22Rv1 (cell line): Measurements from ENCODE around the gene H1-8.

Experiments
- CTCF ChIP-seq: fragments of 450-650 bp; IDR thresholded peaks from 2 replicates; pipeline ENCODE4 v1.5.1; 2017; ENCODE audit warnings: mild to moderate bottlenecking
- ZFX ChIP-seq: fragments of 450-650 bp; IDR thresholded peaks from 2 replicates; pipeline ENCODE4 v1.6.1; 2017; ENCODE audit warnings: antibody characterized with exemption, borderline replicate concordance

- TF ChIP-seq CTCF, result no peak
- no peak for TF ChIP-seq ZFX
Measured at GRCh38 chr3:129518038-129518561, 24.9 kb upstream of the H1-8 start.
